Stomach (tissue), 9 donors: Measurements from ENCODE around the gene WDR17. TPM values are rescaled to one million over a fixed set of nuclear protein-coding genes. Genes with fewer than 3 reads are reported as not detected.

ENCODE experiments used
- DNase-seq, 2 donors: peaks; one replicate each; pipeline versions ENCODE4 v3.0.0 to v3.0.0-alpha.2; 2013 to 2019
- H3K27ac ChIP-seq, 5 donors: fragments of 200-600 bp in 4 of 5; sonication (generic) in 4 of 5; one replicate each; pipeline ENCODE4 v1.5.1; 2013 to 2019; ENCODE audit warnings: mild to moderate bottlenecking in 1 of 5, moderate library complexity in 1 of 5
- H3K27me3 ChIP-seq, 3 donors: fragments of 200-600 bp; sonication (generic); one replicate each; pipeline ENCODE4 v1.5.1; 2017 to 2019; ENCODE audit warnings: mixed run types in 1 of 3
- H3K36me3 ChIP-seq, 4 donors: fragments of 200-600 bp; sonication (generic); 1 replicate in 3 of 4; 2 replicates in 1 of 4; pipeline ENCODE4 v1.5.1; 2016 to 2019
- H3K4me1 ChIP-seq, 4 donors: fragments of 200-600 bp; sonication (generic); one replicate each; pipeline ENCODE4 v1.5.1; 2016 to 2019
- H3K4me3 ChIP-seq, 4 donors: fragments of 200-600 bp; sonication (generic) in 3 of 4; one replicate each; pipeline ENCODE4 v1.5.1; 2016 to 2019; ENCODE audit warnings: mild to moderate bottlenecking in 1 of 4
- H3K9me3 ChIP-seq, 4 donors: fragments of 200-600 bp; sonication (generic); one replicate each; pipeline ENCODE4 v1.5.1; 2016 to 2019
- EP300 ChIP-seq: sonication (generic); formaldehyde crosslinking; IDR thresholded peaks from one replicate; pipeline ENCODE4 v1.6.1; 2017; ENCODE audit warnings: antibody characterized with exemption
- POLR2A ChIP-seq, 4 donors: fragments of 450-650 bp; IDR thresholded peaks; one replicate each; pipeline ENCODE4 v1.6.1; 2016; ENCODE audit warnings: antibody characterized with exemption in 4 of 4, control low read depth in 2 of 4, mild to moderate bottlenecking in 1 of 4, moderate library complexity in 1 of 4
- POLR2AphosphoS5 ChIP-seq, 3 donors: sonication (generic); formaldehyde crosslinking; IDR thresholded peaks; one replicate each; pipeline ENCODE4 v1.6.1; 2016; ENCODE audit warnings: antibody characterized with exemption in 3 of 3
- WGBS, 5 donors: extraction: QIAGEN DNeasy Blood & Tissue Kit in 3 of 5; methylation state at CpG; one replicate each; pipeline versions ENCODE4 v1.1.5 to v1.1.7; 2013 to 2018; 5-methylcytosine and 5-hydroxymethylcytosine counted together
- intact Hi-C: fragments of 100-400 bp; cut with DNase I; formaldehyde crosslinking; loops from one replicate; pipeline ENCODE4 v1.15.1; 2023; ENCODE audit warnings: low total_unique reads
- polyA plus RNA-seq, 3 donors: library from polyadenylated mRNA; stranded (reverse); fragments of 200-250 nt; gene quantifications; one replicate each; pipeline ENCODE4 v1.2.3, GENCODE V29; 2013
- total RNA-seq, 5 donors: library from RNA; depleted of rRNA; stranded (reverse); fragments of >200 nt; gene quantifications; one replicate each; pipeline versions ENCODE4 v1.1.0 to v1.2.3, GENCODE V29; 2014 to 2016
- TF ChIP-seq, protein P1 (sequence below), 7 experiments: fragments of 450-650 bp in 4 of 7; fragments of 200-600 bp in 3 of 7; sonication (generic) in 3 of 7; IDR thresholded peaks; one replicate each; pipeline ENCODE4 v1.5.1; 2016 to 2019; ENCODE audit warnings: antibody characterized with exemption in 7 of 7, control low read depth in 2 of 7, mild to moderate bottlenecking in 1 of 7
- donor health status: healthy with polysubstance abuse.
- donor health status: Bipolar disorder and iron deficiency.
- donor health status: healthy.

The WDR17 gene
- total and polyA plus RNA-seq, 8 donors = 0.31 to 6.6 (median 1.8) TPM; not detected in 1

DNA sequence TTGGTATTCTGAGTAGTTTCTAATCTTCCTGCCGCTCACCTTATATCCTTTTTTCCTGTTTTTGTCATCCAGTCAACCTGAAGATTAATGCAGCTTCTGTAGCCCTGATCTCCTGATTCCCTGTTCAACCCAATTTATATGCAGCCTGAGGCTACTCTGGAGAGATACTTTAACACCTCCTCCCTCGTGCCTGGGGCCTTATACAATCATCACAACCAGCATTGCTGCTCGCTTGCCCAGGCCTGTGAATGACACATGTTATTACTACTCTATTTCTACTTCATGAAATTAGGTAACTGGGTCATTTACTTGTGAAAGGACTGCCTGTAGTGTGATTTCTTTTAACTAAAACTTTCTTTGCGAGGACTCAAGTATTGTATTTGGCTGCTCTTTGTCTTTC, 33.7 kb upstream of the WDR17 start:
- intact Hi-C loops = loop anchor here (10.0 kb wide), 1 partner anchor 313 kb away; no protein-coding TSS in a partner anchor
- 38 to 61% (median 46%) methylated on average over 4 of the region's 4 CpGs for WGBS, 5 donors

DNA sequence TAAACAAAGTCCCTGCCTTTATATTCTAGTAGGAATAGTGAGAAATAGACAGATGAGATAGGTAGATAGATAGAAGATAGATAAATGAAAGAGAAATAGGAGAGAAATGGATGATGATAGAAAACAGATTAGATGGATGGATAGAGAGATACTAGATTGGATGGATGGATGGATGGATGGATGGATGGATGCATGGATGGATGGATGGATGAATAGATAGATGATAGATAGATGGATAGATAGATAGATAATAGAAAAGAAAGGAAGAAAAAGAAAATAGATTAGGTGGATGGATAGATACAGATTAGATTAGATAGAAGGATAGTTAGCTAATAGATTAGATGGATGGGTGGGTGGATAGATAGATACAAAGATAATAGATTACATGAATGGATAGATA, 33.2 kb upstream of the WDR17 start:
- Histone ChIP-seq H3K9me3 (no peaks in the 10 kb centered on the region), H3K4me3 (no peak overlapping the region), H3K36me3 (no peaks in the 10 kb centered on the region), H3K4me1 (no peaks in the 10 kb centered on the region), H3K27me3 (no peaks in the 10 kb centered on the region), H3K27ac (no peak overlapping the region)
- intact Hi-C loops = loop anchor here (10.0 kb wide), 1 partner anchor 312 kb away; no protein-coding TSS in a partner anchor
- TF ChIP-seq, protein P1, sequence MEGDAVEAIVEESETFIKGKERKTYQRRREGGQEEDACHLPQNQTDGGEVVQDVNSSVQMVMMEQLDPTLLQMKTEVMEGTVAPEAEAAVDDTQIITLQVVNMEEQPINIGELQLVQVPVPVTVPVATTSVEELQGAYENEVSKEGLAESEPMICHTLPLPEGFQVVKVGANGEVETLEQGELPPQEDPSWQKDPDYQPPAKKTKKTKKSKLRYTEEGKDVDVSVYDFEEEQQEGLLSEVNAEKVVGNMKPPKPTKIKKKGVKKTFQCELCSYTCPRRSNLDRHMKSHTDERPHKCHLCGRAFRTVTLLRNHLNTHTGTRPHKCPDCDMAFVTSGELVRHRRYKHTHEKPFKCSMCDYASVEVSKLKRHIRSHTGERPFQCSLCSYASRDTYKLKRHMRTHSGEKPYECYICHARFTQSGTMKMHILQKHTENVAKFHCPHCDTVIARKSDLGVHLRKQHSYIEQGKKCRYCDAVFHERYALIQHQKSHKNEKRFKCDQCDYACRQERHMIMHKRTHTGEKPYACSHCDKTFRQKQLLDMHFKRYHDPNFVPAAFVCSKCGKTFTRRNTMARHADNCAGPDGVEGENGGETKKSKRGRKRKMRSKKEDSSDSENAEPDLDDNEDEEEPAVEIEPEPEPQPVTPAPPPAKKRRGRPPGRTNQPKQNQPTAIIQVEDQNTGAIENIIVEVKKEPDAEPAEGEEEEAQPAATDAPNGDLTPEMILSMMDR (IDR thresholded peaks at IDR 0.05) = no peak
- TF ChIP-seq POLR2A (IDR thresholded peaks at IDR 0.05) (no peak), EP300 (no peak), POLR2AphosphoS5 (IDR thresholded peaks at IDR 0.05) (no peak)
- no peak for DNase-seq

More for the DNA sequence above, 33.7 kb upstream of the WDR17 start:
- DNase-seq = no peak
- H3K9me3 ChIP-seq = no peaks in the 10 kb centered on the region
- H3K36me3 ChIP-seq = no peaks in the 10 kb centered on the region
- no peak overlapping the region for H3K4me3 ChIP-seq
- no peaks in the 10 kb centered on the region for H3K4me1 ChIP-seq
- no peak overlapping the region for H3K27ac ChIP-seq
- TF ChIP-seq POLR2AphosphoS5 (IDR thresholded peaks at IDR 0.05) (no peak), POLR2A (IDR thresholded peaks at IDR 0.05) (no peak), EP300 (no peak)
- TF ChIP-seq, protein P1 (IDR thresholded peaks at IDR 0.05) = no peak
- no peaks in the 10 kb centered on the region for H3K27me3 ChIP-seq

DNA sequence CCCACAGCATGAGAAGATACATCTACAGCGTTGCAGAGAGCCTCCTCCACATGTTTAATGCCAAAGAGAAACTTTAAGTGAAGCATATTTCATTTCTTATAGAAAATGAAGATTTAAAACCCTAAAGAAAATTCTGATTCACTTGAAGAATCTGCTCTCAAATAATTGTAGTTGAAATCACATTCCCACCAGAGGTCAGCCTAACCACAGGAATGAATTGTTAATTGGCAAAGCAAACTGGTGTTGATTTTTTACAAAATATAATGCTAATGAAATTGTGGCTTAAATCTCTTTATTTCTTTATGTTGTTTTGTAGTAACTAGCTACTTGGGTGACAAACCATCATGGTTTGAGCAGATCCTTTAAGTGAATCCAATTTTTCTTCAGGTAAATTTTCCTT, 31.1 kb upstream of the WDR17 start:
- no peaks in the 10 kb centered on the region for H3K27me3 ChIP-seq
- H3K27ac ChIP-seq = no peak overlapping the region
- H3K4me3 ChIP-seq = no peak overlapping the region
- no peaks in the 10 kb centered on the region for H3K36me3 ChIP-seq
- no peaks in the 10 kb centered on the region for H3K4me1 ChIP-seq
- TF ChIP-seq, protein P1 (IDR thresholded peaks at IDR 0.05) = peak in 1 of 7 experiments; percentile 5
- TF ChIP-seq EP300 = no peak
- intact Hi-C loops = loop anchor here (10.0 kb wide), 1 partner anchor 310 kb away; no protein-coding TSS in a partner anchor
- no peaks in the 10 kb centered on the region for H3K9me3 ChIP-seq
- 4 to 43% (median 27%) methylated on average over 1 of the region's 1 CpG for WGBS, 5 donors
- DNase-seq = peak in 1 of 2 donors; percentile 73

- Histone ChIP-seq H3K27ac (no peak overlapping the region), H3K27me3 (no peaks in the 10 kb centered on the region), H3K4me3 (no peak overlapping the region), H3K9me3 (no peaks in the 10 kb centered on the region), H3K4me1 (no peaks in the 10 kb centered on the region), H3K36me3 (no peaks in the 10 kb centered on the region)
- no peak for TF ChIP-seq POLR2AphosphoS5 (IDR thresholded peaks at IDR 0.05)
- no peak for TF ChIP-seq EP300
- no peak for TF ChIP-seq POLR2A (IDR thresholded peaks at IDR 0.05)
- TF ChIP-seq, protein P1 (IDR thresholded peaks at IDR 0.05) = no peak
- 69 to 78% (median 73%) methylated on average over 5 of the region's 5 CpGs for WGBS, 5 donors
- intact Hi-C loops = loop anchor here (10.0 kb wide), 1 partner anchor 310 kb away; no protein-coding TSS in a partner anchor
- no peak for DNase-seq
Observed at GRCh38 chr4:176034936-176035335, 30.7 kb upstream of the WDR17 start.
